GM18873 (cell line): ENCODE results near the gene HSPB1.
"Not testable (repeated sequence)": the region's sequence is repeated elsewhere in the genome, so short reads cannot be mapped to it uniquely, and the experiment has no call there.

ENCODE experiments used
- ATAC-seq: cut with Tn5 transposase; IDR thresholded peaks from one replicate; pipeline ENCODE4 v1.9.1; 2021; ENCODE audit warnings: mild to moderate bottlenecking, moderate library complexity, moderate number of reproducible peaks; ENCODE audit not compliant: unreplicated experiment, low FRiP score

The HSPB1 gene

DNA sequence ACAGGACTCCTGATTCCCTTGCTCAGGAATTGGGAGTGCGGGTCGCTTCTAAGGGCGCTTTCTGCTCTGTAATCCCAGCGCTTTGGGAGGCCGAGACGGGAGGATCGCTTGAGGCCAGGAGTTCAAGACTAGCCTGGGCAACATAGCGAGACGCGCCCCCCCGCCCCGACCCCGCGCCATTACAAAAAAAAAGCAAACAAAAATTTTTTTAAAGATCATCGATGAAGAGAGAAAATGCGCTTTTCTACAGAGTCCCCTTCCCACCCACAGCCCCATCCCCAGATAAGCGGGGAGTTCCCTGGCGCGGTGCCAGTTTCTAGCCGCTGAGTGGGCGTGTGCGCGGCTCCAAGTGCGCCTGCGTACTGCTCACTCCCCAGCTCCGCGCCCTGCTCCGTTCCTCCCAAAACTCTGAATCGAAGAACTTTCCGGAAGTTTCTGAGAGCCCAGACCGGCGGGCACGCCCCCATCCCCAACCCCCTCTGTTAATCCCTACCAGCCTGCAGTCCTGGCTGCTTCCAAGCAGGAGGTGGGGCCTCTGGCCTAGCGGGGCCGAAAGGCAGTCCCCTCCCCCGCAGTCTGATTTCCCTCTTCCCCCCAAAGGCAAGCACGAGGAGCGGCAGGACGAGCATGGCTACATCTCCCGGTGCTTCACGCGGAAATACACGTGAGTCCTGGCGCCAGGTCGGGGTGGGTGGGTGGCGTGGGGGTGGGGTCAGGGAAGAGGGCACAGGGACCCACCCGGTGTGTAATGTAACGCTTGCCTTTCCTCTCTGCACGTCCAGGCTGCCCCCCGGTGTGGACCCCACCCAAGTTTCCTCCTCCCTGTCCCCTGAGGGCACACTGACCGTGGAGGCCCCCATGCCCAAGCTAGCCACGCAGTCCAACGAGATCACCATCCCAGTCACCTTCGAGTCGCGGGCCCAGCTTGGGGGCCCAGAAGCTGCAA, 1.0 kb downstream of the HSPB1 start:
- no peak for ATAC-seq

DNA sequence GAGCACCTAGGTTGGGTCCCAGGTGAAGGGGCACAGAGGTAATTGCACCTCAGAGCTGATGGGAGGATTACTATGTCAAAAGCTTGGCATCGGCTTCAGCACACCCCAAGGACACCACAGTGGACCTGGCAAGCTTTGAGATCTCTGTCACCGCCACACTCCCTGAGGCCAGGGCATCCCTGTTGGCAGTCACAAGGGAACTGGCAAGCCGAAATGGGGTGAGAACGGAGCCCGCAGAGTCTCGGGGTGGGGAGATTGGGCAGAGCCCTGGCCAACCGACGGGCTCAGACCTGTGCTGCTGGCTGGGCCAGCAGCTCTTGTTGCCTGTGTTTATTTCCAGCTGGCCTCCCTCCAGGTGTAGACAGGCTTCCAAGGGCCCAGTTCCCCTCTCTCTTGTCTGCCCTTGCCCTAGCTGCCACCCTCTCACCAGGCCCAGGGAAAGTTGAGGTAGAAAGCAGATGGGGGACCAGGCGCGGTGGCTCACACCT, 2.5 kb downstream of the HSPB1 start:
- ATAC-seq = no peak

DNA sequence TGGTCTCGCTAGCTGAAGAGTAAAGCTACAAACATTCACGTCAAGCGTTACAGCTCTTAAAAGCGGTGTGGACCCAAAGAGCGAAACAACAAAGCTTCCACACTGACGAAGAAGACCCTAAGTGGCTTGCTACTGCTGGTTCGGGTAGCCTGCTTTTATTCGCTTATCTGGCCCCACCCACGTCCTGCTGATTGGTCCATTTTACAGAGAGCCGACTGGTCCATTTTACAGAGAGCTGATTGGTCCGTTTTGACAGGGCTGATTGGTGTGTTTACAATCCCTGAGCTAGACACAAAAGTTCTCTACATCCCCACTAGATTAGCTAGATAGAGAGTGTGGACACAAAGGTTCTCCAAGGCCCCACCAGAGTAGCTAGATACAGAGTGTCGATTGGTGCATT, 6.4 kb downstream of the HSPB1 start:
- ATAC-seq = not testable (repeated sequence)

DNA sequence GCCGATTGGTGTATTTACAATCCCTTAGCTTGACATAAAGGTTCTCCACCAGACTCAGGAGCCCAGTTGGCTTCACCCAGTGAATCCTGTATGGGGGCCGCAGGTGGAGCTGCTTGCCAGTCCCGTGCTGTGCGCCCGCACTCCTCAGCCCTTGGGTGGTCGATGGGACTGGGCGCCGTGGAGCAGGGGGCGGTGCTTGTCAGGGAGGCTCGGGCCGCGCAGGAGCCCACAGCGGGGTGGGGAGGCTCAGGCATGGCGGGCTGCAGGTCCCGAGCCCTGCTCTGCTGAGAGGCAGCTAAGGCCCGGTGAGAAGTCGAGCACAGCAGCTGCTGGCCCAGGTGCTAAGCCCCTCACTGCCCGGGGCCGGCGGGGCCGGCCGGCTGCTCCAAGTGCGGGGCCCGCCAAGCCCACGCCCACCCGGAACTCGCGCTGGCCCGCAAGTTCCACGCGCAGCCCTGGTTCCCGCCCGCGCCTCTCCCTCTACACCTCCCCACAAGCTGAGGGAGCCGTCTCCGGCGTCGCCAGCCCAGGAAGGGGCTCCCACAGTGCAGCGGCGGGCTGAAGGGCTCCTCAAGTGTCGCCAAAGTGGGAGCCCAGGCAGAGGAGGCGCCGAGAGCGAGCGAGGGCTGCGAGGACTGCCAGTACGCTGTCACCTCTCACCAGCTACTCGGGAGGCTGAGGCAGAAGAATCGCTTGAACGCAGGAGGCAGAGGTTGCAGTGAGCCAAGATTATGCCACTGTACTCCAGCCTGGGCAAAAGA, 7.0 kb downstream of the HSPB1 start:
- ATAC-seq = not testable (repeated sequence)

DNA sequence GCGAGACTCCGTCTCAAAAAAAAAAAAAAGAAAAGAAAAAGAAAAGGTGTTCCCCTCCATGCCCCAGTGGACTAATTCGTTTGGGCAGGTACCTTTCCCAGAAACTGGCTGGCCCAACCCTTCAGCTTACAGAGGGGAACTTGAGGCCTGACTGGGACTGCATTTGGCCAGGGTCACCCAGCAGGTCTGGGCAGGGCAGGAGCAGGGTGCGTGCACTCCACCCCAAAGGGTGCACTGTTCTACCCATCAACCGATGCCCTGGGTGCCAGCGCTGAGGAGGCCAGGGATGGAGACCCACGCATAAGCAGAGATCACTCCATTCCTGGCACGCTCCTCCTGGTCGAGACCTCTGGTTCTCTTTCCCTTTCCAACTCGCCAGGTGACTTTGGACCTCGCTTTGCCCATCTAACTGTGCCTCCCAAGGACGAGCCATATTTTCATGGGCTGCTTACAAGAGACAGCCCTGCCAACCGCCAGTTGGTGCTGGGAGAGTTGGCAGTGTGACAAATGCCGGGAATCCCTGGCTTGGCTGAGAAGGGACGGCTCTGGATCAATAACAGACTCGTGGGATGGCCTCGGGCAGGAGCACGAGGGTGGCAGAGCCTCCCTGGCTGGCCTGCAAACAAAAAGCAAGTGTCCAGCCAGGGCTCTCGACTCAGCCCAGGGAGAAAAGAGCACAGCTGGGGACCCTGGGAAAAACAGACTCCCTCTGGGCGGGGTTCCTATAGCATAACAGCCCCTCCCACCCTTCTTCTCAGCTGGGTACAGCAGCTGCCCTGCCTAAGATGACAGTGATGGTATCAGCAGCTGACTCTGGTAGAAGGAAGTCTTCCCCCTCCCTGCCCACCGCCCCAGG, 7.9 kb downstream of the HSPB1 start:
- ATAC-seq = no peak

DNA sequence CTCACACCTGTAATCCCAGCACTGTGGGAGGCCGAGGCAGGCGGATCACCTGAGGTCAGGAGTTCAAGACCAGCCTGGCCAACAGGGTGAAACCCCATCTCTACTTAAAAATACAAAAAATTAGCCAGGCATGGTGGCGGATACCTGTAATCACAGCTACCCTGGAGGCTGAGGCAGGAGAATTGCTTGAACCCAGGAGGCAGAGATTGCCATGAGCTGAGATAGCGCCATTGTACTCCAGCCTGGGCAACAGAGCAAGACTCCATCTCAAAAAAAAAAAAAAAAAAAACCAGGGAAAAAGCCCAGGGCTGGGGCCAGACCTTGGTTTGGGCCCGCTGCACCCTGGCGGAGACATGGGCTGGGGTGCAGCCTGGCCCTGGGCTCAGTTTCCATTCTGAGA, 9.4 kb downstream of the HSPB1 start:
- ATAC-seq = not testable (repeated sequence)

DNA sequence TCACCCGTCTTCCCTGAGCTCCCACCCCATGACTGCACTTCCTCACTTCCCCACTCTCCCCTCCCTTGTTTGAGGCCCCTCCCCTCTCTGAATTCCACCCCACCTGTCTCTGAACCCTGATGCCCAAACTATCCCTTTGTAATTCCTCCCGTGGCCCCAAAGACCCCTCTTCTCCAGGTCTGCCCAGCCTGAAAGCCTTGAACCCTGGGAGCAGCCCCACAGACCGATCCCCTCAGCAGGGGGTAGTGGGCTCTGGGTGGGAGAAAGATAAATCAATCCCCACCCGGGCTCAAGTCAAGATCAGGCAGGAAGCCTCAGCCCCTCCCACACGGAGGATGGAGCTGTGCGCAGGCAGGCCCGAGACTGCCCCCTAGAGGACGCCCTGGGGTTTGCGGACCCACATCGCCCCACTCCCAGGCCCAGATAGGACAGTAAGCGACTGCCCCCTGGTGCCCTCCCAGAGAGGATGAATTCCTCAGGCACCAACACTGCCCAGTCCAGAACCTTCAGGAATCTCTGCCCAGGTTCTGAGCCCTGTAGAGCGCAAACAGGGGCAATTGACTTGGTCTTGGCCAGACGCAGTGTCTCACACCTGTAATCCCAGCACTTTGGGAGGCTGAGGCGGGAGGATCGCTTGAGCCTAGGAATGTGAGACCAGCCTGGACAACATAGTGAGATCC, 11.7 kb downstream of the HSPB1 start:
- ATAC-seq = peak; percentile 31

DNA sequence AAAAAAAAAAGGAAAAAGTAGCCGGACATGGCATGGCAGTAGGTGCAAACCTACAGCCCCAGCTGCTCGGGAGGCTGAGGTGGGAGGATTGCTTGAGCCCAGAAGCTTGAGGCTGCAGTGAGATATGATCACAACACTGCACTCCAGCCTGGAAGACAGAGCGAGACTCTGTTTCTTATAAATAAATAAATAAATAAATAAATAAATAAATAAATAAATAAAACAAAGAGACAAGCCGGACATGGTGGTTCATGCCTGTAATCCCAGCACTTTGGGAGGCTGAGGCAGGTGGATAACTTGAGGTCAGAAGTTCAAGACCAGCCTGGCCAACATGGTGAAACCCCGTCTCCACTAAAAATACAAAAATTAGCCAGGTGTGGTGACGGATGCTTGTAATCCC, 12.3 kb downstream of the HSPB1 start:
- ATAC-seq = not testable (repeated sequence)

DNA sequence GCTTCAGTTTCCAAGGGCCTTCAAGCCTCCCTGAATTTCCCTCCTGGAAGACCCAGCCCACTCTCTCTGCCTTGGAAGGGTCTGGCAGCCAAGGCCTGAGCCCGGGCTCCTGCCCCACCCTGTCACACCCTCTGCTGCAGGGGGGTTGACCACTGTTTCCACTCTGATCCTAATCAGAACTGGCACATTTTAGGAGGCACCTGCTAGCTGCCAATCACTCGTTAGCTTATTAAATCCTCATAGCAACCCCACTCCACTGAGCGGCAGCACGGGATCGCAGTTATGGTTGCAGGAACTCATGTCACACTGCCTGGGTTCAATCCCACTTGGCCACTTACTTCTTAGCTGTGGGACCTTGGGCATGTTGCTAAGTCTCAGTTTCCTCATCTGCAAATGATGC, 12.9 kb downstream of the HSPB1 start:
- no peak for ATAC-seq

DNA sequence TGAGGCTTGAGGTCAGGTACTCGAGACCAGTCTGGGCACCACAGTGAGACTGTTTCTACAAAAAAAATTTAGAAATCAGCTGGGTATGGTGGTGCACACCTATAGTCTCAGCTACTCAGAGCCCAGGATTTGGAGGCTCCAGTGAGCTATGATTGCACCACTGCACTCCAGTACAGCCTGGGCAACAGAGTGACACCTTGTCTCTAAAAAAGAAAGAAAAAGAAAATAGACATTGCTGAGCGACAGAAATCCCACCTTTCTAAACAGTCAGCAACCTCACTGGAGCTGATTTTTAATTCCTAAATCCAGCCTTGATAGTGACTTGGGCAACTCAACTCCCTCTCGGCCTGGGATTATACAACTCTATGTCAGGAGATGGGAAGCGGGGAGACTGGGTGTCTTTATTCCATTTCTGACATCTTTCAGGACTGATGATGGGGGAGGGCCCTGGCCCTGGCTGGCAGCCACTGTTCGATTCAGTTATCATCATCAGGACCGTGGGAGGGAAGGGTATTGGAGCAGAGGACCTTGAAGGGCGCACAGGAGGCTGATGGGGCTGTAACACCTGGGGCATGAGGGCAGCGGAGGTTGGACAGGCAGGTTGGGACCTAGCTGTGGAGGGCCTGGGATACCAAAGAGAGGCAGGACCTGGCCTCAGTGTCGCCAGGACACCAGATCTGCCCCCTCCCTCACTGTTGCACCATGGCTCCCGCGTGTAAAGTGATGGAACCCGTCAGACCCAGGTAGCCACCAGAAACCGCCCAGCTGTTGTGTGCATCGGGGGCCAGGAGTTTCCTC, 14.7 kb downstream of the HSPB1 start:
- no peak for ATAC-seq

DNA sequence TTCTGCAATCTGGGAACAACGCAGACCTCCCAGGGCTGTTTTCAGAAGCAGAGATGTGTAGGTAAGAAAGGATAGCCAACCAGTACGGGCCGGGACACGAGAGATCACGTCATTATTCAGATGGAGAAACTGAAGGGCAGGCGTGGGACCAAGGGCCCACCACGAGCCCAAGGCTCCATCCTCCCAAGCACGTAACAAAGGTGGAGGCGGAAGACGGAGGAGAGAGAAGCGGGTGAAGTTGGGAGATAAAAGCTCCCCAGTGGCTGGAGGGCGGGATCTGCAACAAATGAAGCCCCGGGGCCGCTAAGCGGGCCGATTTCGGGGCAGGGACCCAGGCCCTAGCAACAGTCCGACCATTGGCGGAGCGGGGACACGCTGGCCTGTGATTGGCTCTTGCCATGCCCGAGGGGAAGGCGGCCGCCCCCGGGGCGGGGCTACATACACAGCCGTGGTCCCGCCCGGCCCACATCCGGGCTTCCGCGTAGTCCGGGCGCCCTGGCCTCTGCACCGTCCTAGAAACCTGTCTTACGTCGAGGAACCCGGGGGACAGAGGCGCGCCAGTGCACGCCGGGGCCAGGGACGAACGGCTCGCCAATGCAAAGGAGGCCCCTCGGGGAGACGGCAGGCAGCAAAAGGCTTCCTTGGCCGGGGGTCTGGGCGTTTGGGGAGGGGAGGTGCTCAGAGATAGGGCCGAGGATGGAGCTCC, 15.5 kb downstream of the HSPB1 start:
- ATAC-seq = peak; percentile 84

DNA sequence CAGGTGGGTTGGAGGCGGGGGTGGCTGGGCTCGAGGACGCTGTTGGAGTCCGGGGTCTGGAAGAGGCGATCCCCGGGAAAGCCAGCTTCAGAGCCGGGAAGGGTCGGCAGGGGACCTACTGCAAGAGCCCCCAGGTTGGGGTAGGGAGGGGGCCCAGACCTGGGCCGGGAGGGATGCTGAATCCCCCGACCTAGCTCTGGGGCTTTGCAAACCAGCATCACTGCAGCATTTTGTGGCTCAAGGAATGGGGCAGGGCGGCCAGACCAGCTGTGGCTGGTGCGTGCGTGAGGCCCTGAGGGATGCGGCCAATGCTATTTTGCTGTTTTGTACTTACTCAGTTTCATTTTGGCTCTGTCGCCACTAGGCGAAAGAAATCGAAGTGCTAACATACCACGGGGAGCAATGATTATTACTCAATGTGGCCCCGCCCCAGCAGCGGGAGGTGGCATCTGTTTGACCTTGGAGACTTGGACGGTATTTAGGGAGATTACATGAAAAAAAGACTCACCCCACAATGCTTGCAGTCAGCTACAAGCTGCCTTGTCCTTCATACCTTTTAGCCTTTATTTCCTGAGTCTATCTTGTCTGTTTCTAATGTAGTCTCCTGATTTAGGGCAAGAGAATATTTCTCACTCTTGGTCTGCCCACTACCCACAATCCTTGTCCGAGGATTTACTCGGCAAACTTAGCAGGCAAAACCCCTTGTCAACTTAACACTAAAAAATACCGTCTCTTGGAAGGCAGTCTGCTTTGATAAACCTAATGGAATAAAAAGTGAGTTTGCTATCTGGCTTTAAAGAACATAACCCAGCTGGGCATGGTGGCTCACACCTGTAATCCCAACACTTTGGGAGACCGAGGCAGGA, 16.2 kb downstream of the HSPB1 start:
- peak; percentile 36 for ATAC-seq

DNA sequence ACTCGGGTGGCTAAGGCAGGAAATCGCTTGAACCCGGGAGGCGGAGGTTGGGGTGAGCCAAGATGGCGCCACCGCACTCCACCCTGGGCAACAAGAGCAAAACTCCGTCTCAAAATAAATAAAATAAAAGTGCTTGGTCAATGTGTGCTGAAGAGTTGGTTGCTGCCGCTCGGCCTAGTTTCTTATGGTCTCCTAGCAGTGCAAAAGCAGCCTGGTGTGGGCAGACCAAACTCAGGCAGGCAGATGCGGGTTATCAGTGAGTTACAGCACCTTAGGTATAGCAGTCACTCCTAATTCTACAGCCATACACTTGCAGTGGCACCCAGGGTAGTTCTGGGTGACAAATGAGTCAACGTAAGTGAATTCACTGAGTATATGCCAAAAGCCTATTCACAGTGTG, 22.6 kb downstream of the HSPB1 start:
- ATAC-seq = no peak

DNA sequence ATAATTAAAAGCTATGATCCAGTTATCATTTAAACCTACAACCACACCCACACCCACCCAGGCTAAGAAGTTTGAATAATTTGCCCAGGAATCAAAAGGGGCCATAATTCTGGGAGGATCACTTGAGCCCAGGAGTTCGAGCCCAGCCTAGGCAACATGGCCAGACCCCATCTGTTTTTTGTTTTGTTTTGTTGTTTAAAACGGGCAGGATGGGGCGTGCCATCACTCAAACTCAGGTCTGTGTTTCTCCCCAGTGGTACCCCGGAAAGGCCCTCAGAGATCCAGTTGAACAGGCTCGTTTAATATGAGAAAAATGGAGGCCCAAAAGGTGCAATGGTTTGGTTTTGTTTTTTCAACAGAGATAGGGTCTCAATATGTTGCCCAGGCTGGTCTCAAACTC, 23.3 kb downstream of the HSPB1 start:
- no peak for ATAC-seq

DNA sequence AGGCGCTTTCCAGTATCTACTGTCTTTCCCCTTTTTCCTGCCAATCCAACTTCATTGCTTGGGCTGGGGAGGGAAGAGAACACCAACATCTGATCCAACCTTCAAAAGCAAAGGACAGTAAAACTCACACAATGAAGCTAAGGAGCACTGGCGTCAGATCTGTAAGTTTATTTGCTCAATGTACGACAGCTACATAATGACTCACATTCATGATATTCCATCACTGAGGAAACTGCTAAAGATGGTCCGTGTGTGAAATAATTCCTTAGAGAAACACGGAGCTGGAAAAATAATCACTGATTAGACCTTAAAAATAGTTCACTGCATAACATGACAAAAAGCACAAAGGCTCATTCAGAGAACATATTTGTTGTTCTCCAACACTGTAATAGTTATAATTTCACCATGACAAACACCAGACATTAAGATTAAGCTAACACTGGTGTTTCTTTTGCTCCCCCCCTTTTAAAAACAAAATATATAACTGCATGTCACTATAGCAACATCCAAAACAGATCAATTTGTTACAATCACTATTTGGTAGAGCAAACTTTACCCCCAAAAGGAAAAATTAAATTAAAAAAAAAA, 24.3 kb downstream of the HSPB1 start:
- no peak for ATAC-seq

DNA sequence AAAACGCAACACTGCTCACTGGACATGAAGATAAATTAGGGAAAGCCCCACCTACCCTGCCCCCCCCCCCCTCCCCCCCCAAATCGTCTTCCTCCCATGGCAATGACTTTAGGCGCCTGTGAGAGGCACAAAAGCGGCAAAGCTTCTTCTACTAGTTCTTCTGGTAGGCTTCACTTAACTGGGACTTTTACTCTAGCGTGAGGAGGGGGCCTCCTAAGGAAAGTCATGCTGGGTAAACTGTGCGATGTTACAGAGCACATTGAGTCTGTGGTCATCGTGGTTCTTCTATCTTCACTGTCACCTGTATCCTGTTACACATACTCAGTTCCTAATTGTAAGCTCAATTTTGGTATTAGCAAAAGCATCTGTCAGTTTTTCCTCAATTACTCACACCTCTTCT, 25.1 kb downstream of the HSPB1 start:
- no peak for ATAC-seq

DNA sequence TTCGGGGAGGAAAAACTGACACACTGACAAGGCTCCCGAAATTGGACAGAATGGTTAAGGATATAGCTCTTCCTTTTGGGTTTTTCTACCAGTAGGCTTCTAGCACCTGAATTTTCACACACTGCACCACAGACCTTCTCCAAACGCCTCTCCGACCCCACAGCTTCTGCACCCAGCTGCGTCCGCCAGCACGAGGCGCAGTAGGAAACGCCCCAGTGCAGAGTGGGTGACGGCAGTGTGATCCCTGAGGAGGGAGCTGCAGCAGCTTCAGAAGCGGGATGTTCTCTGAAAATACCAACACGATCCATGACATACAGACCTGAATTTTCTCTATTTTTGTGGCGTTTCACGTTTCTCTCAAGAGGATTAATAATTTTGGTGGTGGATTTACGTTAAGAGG, 25.9 kb downstream of the HSPB1 start:
- no peak for ATAC-seq
